SK-MEL-5 (cell line): ENCODE results near the gene DAPK1. TPM values are rescaled to one million over a fixed set of nuclear protein-coding genes. Genes with fewer than 3 reads are reported as not detected.

Source experiments
- DNase-seq: peaks from one replicate; pipeline ENCODE4 v3.0.0-alpha.2; 2016; ENCODE audit warnings: low read depth, low spot score
- in situ Hi-C: cut with HindIII; loops from 2 replicates; pipeline ENCODE4 v1.10.0; 2016; ENCODE audit warnings: low sequenced_read_pairs, high pct_unique_total_duplicates, low pct_unique_long_range_greater_than_20kb
- total RNA-seq: library from RNA; depleted of rRNA; stranded (reverse); fragments of >200 nt; shearing (Covaris generic); gene quantifications from 2 replicates; pipeline ENCODE4 v1.2.3, GENCODE V29; 2014

The DAPK1 gene
- total RNA-seq, 1 experiment from 2014 or later: 38.1 TPM

GRCh38 chr9:87610200-87611155 is 112.8 kb downstream of the DAPK1 start:
- no peak for DNase-seq
- in situ Hi-C loops: no loop called here

- no peak for DNase-seq
- in situ Hi-C loops: no loop called here
Measured at GRCh38 chr9:87611776-87612175, 114.1 kb downstream of the DAPK1 start.

- in situ Hi-C loops: no loop called here
Measured at GRCh38 chr9:87612536-87612935, 114.9 kb downstream of the DAPK1 start.

GRCh38 chr9:87613265-87614111 is 115.8 kb downstream of the DAPK1 start:
- in situ Hi-C loops: no loop called here
- no peak for DNase-seq

More at GRCh38 chr9:87612536-87612935, 114.9 kb downstream of the DAPK1 start:
- no peak for DNase-seq

- DNase-seq: no peak
- in situ Hi-C loops: no loop called here
Measured at GRCh38 chr9:87614397-87614796, 116.7 kb downstream of the DAPK1 start.

GRCh38 chr9:87615136-87615535 is 117.5 kb downstream of the DAPK1 start:
- in situ Hi-C loops: no loop called here

GRCh38 chr9:87615547-87616148 is 118.0 kb downstream of the DAPK1 start:
- in situ Hi-C loops: no loop called here
- DNase-seq: no peak

More at GRCh38 chr9:87615136-87615535, 117.5 kb downstream of the DAPK1 start:
- no peak for DNase-seq

GRCh38 chr9:87618226-87618625 is 120.6 kb downstream of the DAPK1 start:
- in situ Hi-C loops: no loop called here
- no peak for DNase-seq

GRCh38 chr9:87618931-87619330 is 121.3 kb downstream of the DAPK1 start:
- no peak for DNase-seq
- in situ Hi-C loops: no loop called here

- in situ Hi-C loops: no loop called here
- DNase-seq: no peak
Measured at GRCh38 chr9:87619346-87619745, 121.7 kb downstream of the DAPK1 start.

- DNase-seq: no peak
- in situ Hi-C loops: no loop called here
Measured at GRCh38 chr9:87620731-87621322, 123.2 kb downstream of the DAPK1 start.

- DNase-seq: no peak
- in situ Hi-C loops: no loop called here
Measured at GRCh38 chr9:87622098-87622497, 124.4 kb downstream of the DAPK1 start.

- DNase-seq: no peak
Measured at GRCh38 chr9:87622923-87623322, 125.3 kb downstream of the DAPK1 start.

GRCh38 chr9:87628346-87628745 is 130.7 kb downstream of the DAPK1 start:
- DNase-seq: no peak
- in situ Hi-C loops: no loop called here

More at GRCh38 chr9:87622923-87623322, 125.3 kb downstream of the DAPK1 start:
- in situ Hi-C loops: no loop called here

GRCh38 chr9:87629104-87629503 is 131.4 kb downstream of the DAPK1 start:
- in situ Hi-C loops: no loop called here
- DNase-seq: no peak

- in situ Hi-C loops: no loop called here
- DNase-seq: no peak
Measured at GRCh38 chr9:87630266-87630665, 132.6 kb downstream of the DAPK1 start.

- in situ Hi-C loops: no loop called here
- DNase-seq: no peak
Measured at GRCh38 chr9:87630846-87631245, 133.2 kb downstream of the DAPK1 start.
